ENCODE data around the gene SLC51B.
A peak's percentile ranks its signal among the peaks of the same experiment; 100 is the strongest.

The SLC51B gene

DNA sequence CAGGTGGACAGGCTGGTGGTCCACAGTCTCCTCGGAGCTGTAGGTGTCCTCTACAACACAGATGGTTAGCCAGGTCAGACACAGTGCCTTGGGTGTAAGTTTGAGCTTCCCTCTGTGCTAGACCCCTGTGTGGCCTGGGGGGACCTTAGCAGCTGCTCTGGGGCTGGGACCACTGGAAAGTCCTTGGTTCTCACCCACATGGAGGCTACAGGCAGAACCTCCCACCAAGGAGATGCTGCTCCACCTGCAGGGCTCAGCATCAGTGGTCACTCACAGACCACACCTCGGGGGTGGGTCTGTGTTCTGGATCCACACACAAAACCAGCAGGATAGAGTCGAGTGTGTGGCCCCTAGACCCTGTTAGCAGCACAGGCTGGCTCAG lies 14.2 kb downstream of the SLC51B start:
- Histone ChIP-seq H3K9ac (ENCODE audit: insufficient read length, low read depth) (no peak overlapping the region), H3K36me3 (ENCODE audit: insufficient read depth, insufficient read length, low read length) (peaks cover 87% of the 10 kb centered on the region), H3K4me3 (ENCODE audit: insufficient read length, low read depth) (no peak overlapping the region), H3K4me1 (ENCODE audit: insufficient read depth, insufficient read length) (peaks cover 3% of the 10 kb centered on the region), H3K27me3 (ENCODE audit: insufficient read depth, insufficient read length) (no peaks in the 10 kb centered on the region), H3K9me3 (ENCODE audit: insufficient read depth, low read length) (no peaks in the 10 kb centered on the region)
- TF ChIP-seq SUZ12 (IDR thresholded peaks at IDR 0.05; ENCODE audit: extremely low read depth, insufficient read depth, insufficient read length) (no peak), YY1 (IDR thresholded peaks at IDR 0.05; ENCODE audit: insufficient read depth, insufficient read length) (no peak), ZNF274 (IDR thresholded peaks at IDR 0.05; ENCODE audit: low read depth, low read length) (no peak)
- no peak for DNase-seq (ENCODE audit: low read depth, low spot score)

DNA sequence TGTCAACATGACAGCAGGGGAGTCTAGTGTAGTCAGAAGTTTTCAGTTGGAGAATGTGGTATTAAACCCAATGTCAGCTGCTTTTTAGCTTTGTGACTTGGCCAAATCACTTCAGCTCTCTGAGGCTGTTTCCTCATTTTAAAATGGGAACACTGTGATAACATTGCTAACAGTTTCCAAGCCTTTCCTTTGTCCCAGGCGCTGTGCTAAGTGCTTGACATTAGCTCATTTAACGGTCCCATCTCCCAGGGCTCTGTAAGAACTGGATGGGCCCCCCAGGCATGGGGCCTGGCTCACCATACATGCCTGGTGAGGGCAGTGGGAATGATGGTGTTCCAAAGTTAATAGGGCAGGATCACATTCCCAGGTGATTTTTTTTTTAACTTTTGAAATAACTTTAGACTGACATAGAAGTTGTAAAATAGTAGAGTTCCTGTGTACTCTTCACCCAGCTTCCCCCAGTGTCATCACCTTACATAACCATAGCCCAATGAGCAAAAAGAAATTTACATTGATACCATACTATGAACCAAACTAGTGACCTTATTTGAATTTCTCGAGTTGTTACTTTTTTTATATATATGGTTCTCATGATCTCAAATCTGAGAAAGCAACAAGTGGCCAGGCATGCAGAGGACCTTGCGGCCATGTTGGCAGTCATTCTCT lies 14.9 kb downstream of the SLC51B start:
- no peak overlapping the region for H3K4me3 ChIP-seq (ENCODE audit: insufficient read length, low read depth)
- no peak for TF ChIP-seq SUZ12 (IDR thresholded peaks at IDR 0.05; ENCODE audit: extremely low read depth, insufficient read depth, insufficient read length)
- no peak for TF ChIP-seq ZNF274 (IDR thresholded peaks at IDR 0.05; ENCODE audit: low read depth, low read length)
- no peak for TF ChIP-seq YY1 (IDR thresholded peaks at IDR 0.05; ENCODE audit: insufficient read depth, insufficient read length)
- peaks cover 5% of the 10 kb centered on the region for H3K4me1 ChIP-seq (ENCODE audit: insufficient read depth, insufficient read length)
- H3K9me3 ChIP-seq (ENCODE audit: insufficient read depth, low read length): no peaks in the 10 kb centered on the region
- no peaks in the 10 kb centered on the region for H3K27me3 ChIP-seq (ENCODE audit: insufficient read depth, insufficient read length)
- H3K9ac ChIP-seq (ENCODE audit: insufficient read length, low read depth): no peak overlapping the region
- no peak for DNase-seq (ENCODE audit: low read depth, low spot score)
- peaks cover 85% of the 10 kb centered on the region for H3K36me3 ChIP-seq (ENCODE audit: insufficient read depth, insufficient read length, low read length)

DNA sequence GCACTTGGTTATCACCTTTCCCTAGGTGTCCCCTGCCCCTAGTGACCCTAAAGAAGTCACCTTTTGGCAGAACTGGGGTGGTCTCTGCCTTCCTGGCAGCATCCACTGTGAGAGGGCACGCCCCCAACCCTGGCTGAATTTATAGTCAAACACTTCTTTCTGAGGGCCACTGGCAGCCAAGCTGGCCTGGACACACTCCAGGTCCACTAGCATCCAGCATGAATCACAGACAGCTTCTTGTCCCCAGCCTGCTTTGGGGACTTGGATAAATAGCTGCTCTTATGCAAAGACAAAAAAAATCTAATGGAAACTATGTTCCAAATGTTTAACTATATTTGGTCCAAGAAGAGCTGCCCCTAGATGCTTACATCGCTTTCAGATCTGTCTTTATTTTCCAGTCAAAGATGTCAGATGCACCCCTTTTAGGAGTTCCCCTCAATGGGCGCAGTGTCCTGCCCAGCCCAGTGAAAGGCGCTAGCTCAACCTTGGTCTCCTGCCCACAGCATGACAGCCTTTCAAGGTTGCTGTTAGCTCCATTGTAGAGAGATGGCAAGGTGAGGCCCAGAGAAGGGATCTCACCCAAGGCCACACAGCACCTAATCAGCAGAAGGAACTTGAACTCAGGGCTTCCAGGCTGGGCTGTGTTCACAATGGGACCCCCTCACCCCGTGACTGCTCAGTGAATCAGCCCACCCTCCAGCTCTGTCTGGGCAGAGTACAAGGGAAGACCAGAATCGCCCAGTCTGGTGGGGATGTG lies 15.6 kb downstream of the SLC51B start:
- no peaks in the 10 kb centered on the region for H3K9me3 ChIP-seq (ENCODE audit: insufficient read depth, low read length)
- no peak overlapping the region for H3K9ac ChIP-seq (ENCODE audit: insufficient read length, low read depth)
- H3K4me1 ChIP-seq (ENCODE audit: insufficient read depth, insufficient read length): peaks cover 12% of the 10 kb centered on the region
- peaks cover 85% of the 10 kb centered on the region for H3K36me3 ChIP-seq (ENCODE audit: insufficient read depth, insufficient read length, low read length)
- H3K27me3 ChIP-seq (ENCODE audit: insufficient read depth, insufficient read length): no peaks in the 10 kb centered on the region
- no peak for DNase-seq (ENCODE audit: low read depth, low spot score)
- H3K4me3 ChIP-seq (ENCODE audit: insufficient read length, low read depth): no peak overlapping the region
- TF ChIP-seq YY1 (IDR thresholded peaks at IDR 0.05; ENCODE audit: insufficient read depth, insufficient read length): no peak

DNA sequence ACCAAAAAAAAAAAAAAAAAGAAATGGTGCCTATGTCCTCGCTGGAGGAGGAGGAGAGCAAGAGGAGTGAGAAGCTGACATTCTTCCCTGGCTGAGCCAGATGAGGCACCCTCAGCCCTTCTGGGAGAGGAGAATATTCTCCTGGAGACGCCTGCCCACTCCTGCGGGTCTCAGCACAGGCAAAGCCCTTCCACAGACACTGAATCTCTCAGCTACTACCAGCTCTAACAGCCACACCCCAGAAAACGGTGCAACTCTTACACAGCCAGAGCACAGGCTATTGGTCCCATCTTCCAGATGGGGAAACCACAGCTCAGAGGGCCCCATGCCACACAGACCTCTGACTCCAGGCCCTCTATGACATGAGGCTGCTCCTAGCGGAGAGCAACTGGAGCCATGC lies 16.9 kb downstream of the SLC51B start:
- no peak overlapping the region for H3K9ac ChIP-seq (ENCODE audit: insufficient read length, low read depth)
- no peaks in the 10 kb centered on the region for H3K9me3 ChIP-seq (ENCODE audit: insufficient read depth, low read length)
- peaks cover 72% of the 10 kb centered on the region for H3K36me3 ChIP-seq (ENCODE audit: insufficient read depth, insufficient read length, low read length)
- no peak overlapping the region for H3K4me3 ChIP-seq (ENCODE audit: insufficient read length, low read depth)
- H3K27me3 ChIP-seq (ENCODE audit: insufficient read depth, insufficient read length): no peaks in the 10 kb centered on the region
- no peak for TF ChIP-seq YY1 (IDR thresholded peaks at IDR 0.05; ENCODE audit: insufficient read depth, insufficient read length)
- no peak for TF ChIP-seq SUZ12 (IDR thresholded peaks at IDR 0.05; ENCODE audit: extremely low read depth, insufficient read depth, insufficient read length)
- TF ChIP-seq ZNF274 (IDR thresholded peaks at IDR 0.05; ENCODE audit: low read depth, low read length): no peak
- no peak for DNase-seq (ENCODE audit: low read depth, low spot score)
- H3K4me1 ChIP-seq (ENCODE audit: insufficient read depth, insufficient read length): peaks cover 12% of the 10 kb centered on the region

DNA sequence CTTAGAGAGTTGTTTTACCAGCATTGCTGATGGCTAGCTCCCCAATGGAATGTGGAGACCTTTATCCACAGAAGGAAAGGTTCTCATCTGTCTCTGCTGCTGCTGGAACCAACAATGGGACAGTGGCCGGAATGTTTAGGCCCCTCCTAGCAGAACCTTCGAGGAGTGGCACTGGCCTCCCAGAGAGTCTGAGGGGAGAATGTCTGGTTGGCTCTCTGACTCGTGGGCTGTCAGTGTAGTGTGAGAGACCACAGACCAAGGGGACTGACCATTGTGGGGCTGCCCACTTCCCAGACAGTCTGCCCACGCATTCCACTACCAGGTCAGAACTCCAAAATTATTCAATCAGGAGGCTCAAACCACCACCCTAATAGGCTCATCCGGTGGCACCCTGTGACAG lies 17.5 kb downstream of the SLC51B start:
- H3K9me3 ChIP-seq (ENCODE audit: insufficient read depth, low read length): no peaks in the 10 kb centered on the region
- no peak for DNase-seq (ENCODE audit: low read depth, low spot score)
- H3K4me3 ChIP-seq (ENCODE audit: insufficient read length, low read depth): no peak overlapping the region
- no peak overlapping the region for H3K9ac ChIP-seq (ENCODE audit: insufficient read length, low read depth)
- H3K27me3 ChIP-seq (ENCODE audit: insufficient read depth, insufficient read length): no peaks in the 10 kb centered on the region
- H3K4me1 ChIP-seq (ENCODE audit: insufficient read depth, insufficient read length): peaks cover 12% of the 10 kb centered on the region
- no peak for TF ChIP-seq SUZ12 (IDR thresholded peaks at IDR 0.05; ENCODE audit: extremely low read depth, insufficient read depth, insufficient read length)
- TF ChIP-seq ZNF274 (IDR thresholded peaks at IDR 0.05; ENCODE audit: low read depth, low read length): no peak
- no peak for TF ChIP-seq YY1 (IDR thresholded peaks at IDR 0.05; ENCODE audit: insufficient read depth, insufficient read length)
- peaks cover 66% of the 10 kb centered on the region for H3K36me3 ChIP-seq (ENCODE audit: insufficient read depth, insufficient read length, low read length)

DNA sequence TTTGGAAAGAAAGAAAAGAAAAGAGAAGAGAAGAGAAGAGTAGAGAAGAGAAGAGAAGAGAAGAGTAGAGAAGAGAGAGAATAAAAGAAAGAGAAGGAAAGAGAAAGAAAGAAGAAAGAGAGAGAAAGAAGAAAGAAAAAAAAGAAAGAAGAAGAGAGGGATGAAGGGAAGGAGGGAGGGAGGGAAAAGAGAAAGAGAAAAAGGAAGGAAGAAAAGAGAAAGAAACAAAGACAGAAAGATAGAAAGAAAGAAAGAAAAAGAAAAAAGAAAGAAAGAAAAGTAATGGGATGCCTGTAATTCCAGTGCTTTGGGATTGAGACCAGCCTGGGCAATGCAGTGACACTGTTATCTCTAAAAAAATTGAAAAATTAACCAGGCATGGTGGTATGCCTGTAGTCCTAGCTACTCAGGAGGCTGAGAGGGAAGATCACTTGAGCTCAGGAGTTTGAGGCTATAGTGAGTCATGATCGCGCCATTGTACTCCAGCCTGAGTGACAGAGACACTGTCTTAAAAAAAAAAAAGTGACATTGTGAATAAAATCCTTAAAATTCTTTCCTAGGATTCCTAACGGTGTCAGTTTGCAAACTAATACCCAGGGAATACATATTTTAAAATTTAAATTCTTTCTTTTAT lies 20.9 kb downstream of the SLC51B start:
- peaks cover 34% of the 10 kb centered on the region for H3K36me3 ChIP-seq (ENCODE audit: insufficient read depth, insufficient read length, low read length)
- H3K9ac ChIP-seq (ENCODE audit: insufficient read length, low read depth): peak overlapping the region; percentile 84
- DNase-seq (ENCODE audit: low read depth, low spot score): no peak
- peak overlapping the region; percentile 83 for H3K4me3 ChIP-seq (ENCODE audit: insufficient read length, low read depth)
- H3K4me1 ChIP-seq (ENCODE audit: insufficient read depth, insufficient read length): peaks cover 8% of the 10 kb centered on the region
- no peaks in the 10 kb centered on the region for H3K27me3 ChIP-seq (ENCODE audit: insufficient read depth, insufficient read length)
- H3K9me3 ChIP-seq (ENCODE audit: insufficient read depth, low read length): no peaks in the 10 kb centered on the region
- no peak for TF ChIP-seq ZNF274 (IDR thresholded peaks at IDR 0.05; ENCODE audit: low read depth, low read length)
- no peak for TF ChIP-seq YY1 (IDR thresholded peaks at IDR 0.05; ENCODE audit: insufficient read depth, insufficient read length)
- no peak for TF ChIP-seq SUZ12 (IDR thresholded peaks at IDR 0.05; ENCODE audit: extremely low read depth, insufficient read depth, insufficient read length)

DNA sequence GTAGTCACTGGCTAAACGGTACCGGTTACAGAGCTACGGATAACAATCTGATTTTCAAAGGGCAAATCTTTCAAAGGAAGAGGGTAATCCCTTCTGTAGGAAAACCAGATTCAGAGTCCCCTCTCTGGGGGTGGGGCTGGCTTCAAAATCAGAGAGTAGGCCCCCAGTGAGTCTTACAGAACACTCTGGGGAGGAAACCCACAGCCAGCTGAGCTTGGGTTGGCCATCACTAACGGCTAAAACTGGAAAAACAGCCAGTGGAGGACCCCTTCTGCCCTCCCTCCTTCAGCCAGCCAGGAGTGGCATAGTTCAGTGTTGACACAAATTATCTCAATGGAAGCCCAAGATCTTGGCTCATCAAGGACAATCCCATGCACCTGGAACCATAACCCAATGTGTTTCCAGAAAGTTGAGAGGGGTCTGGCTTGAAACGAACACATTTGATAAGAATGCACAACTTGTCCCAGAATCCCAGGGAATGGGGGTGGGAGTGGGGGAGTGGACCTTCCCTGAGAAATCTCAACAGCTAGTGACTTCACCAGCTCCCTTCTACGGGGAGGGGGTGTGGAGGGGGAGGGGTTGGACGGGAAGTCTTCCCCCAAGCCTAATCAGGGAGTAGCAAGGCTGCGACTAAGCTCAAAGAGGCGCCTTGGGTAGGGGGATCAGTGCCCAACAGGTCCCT lies 21.6 kb downstream of the SLC51B start:
- Histone ChIP-seq H3K4me3 (ENCODE audit: insufficient read length, low read depth) (peak overlapping the region; percentile 83), H3K9ac (ENCODE audit: insufficient read length, low read depth) (peak overlapping the region; percentile 84), H3K27me3 (ENCODE audit: insufficient read depth, insufficient read length) (no peaks in the 10 kb centered on the region), H3K36me3 (ENCODE audit: insufficient read depth, insufficient read length, low read length) (peaks cover 31% of the 10 kb centered on the region), H3K9me3 (ENCODE audit: insufficient read depth, low read length) (no peaks in the 10 kb centered on the region), H3K4me1 (ENCODE audit: insufficient read depth, insufficient read length) (peaks cover 11% of the 10 kb centered on the region)
- no peak for DNase-seq (ENCODE audit: low read depth, low spot score)
- TF ChIP-seq ZNF274 (IDR thresholded peaks at IDR 0.05; ENCODE audit: low read depth, low read length) (no peak), SUZ12 (IDR thresholded peaks at IDR 0.05; ENCODE audit: extremely low read depth, insufficient read depth, insufficient read length) (no peak), YY1 (IDR thresholded peaks at IDR 0.05; ENCODE audit: insufficient read depth, insufficient read length) (no peak)
